HEK293 (cell line): ENCODE results near the gene ADSS1.
A peak's percentile ranks its signal among the peaks of the same experiment; 100 is the strongest.

Source experiments
- ATF2 ChIP-seq: fragments of 450-650 bp; formaldehyde crosslinking; IDR thresholded peaks from 2 replicates; pipeline ENCODE4 v1.5.1; 2016; ENCODE audit warnings: missing biosample characterization, missing genetic modification characterization, low read depth
- CTCF ChIP-seq: fragments of 450-650 bp; formaldehyde crosslinking; IDR thresholded peaks from 2 replicates; pipeline ENCODE4 v1.5.1; 2016; ENCODE audit warnings: missing biosample characterization, missing genetic modification characterization
- EGR2 ChIP-seq: fragments of 450-650 bp; formaldehyde crosslinking; IDR thresholded peaks from 2 replicates; pipeline ENCODE4 v1.5.1; 2016; ENCODE audit warnings: low read depth, missing biosample characterization, missing genetic modification characterization
- GLIS2 ChIP-seq: fragments of 450-650 bp; formaldehyde crosslinking; IDR thresholded peaks from 2 replicates; pipeline ENCODE4 v1.5.1; 2016; ENCODE audit warnings: missing biosample characterization, missing genetic modification characterization
- INSM2 ChIP-seq: fragments of 450-650 bp; formaldehyde crosslinking; IDR thresholded peaks from 2 replicates; pipeline ENCODE4 v1.5.1; 2016; ENCODE audit warnings: missing biosample characterization, missing genetic modification characterization
- KLF1 ChIP-seq: fragments of 450-650 bp; formaldehyde crosslinking; IDR thresholded peaks from 2 replicates; pipeline ENCODE4 v1.5.1; 2016; ENCODE audit warnings: missing biosample characterization, missing genetic modification characterization
- PATZ1 ChIP-seq: fragments of 450-650 bp; formaldehyde crosslinking; IDR thresholded peaks from 2 replicates; pipeline ENCODE4 v1.5.1; 2016; ENCODE audit warnings: missing biosample characterization, missing genetic modification characterization
- SETDB1 ChIP-seq: IDR thresholded peaks from one replicate; pipeline ENCODE4 v1.6.1; 2017; ENCODE audit warnings: mild to moderate bottlenecking, low read length, moderate library complexity, mixed read lengths; ENCODE audit not compliant: insufficient read length
- TCF7L2 ChIP-seq: IDR thresholded peaks from 2 replicates; pipeline ENCODE4 v1.6.1; 2011; ENCODE audit warnings: low read depth, mild to moderate bottlenecking, inconsistent platforms, low read length, moderate library complexity, borderline replicate concordance
- WT1 ChIP-seq: fragments of 450-650 bp; formaldehyde crosslinking; IDR thresholded peaks from 2 replicates; pipeline ENCODE4 v1.5.1; 2016; ENCODE audit warnings: missing biosample characterization, missing genetic modification characterization
- ZBTB1 ChIP-seq: fragments of 450-650 bp; formaldehyde crosslinking; IDR thresholded peaks from 2 replicates; pipeline ENCODE4 v1.5.1; 2016; ENCODE audit warnings: missing biosample characterization, missing genetic modification characterization
- ZBTB10 ChIP-seq: fragments of 450-650 bp; formaldehyde crosslinking; IDR thresholded peaks from 2 replicates; pipeline ENCODE4 v1.5.1; 2016; ENCODE audit warnings: missing biosample characterization, missing genetic modification characterization
- ZNF10 ChIP-seq: fragments of 450-650 bp; formaldehyde crosslinking; IDR thresholded peaks from 2 replicates; pipeline ENCODE4 v1.5.1; 2017; ENCODE audit warnings: missing biosample characterization, missing genetic modification characterization
- ZNF112 ChIP-seq: fragments of 450-650 bp; formaldehyde crosslinking; IDR thresholded peaks from 2 replicates; pipeline ENCODE4 v1.5.0; 2017; ENCODE audit warnings: missing biosample characterization, missing genetic modification characterization
- ZNF16 ChIP-seq: fragments of 450-650 bp; formaldehyde crosslinking; IDR thresholded peaks from 2 replicates; pipeline ENCODE4 v1.5.1; 2016; ENCODE audit warnings: low read depth, missing biosample characterization, missing genetic modification characterization
- ZNF175 ChIP-seq: fragments of 450-650 bp; formaldehyde crosslinking; IDR thresholded peaks from 2 replicates; pipeline ENCODE4 v1.5.1; 2016; ENCODE audit warnings: missing biosample characterization, missing genetic modification characterization
- ZNF18 ChIP-seq: fragments of 450-650 bp; formaldehyde crosslinking; IDR thresholded peaks from 2 replicates; pipeline ENCODE4 v1.5.1; 2016; ENCODE audit warnings: missing biosample characterization, missing genetic modification characterization
- ZNF266 ChIP-seq: fragments of 450-650 bp; formaldehyde crosslinking; IDR thresholded peaks from 2 replicates; pipeline ENCODE4 v1.5.1; 2016; ENCODE audit warnings: missing biosample characterization, missing genetic modification characterization, low read depth
- ZNF398 ChIP-seq: fragments of 450-650 bp; formaldehyde crosslinking; IDR thresholded peaks from 2 replicates; pipeline ENCODE4 v1.5.1; 2017; ENCODE audit warnings: missing biosample characterization, missing genetic modification characterization
- ZNF548 ChIP-seq: fragments of 450-650 bp; formaldehyde crosslinking; IDR thresholded peaks from 2 replicates; pipeline ENCODE4 v1.5.1; 2016; ENCODE audit warnings: missing biosample characterization, missing genetic modification characterization
- ZNF555 ChIP-seq: fragments of 450-650 bp; formaldehyde crosslinking; conservative IDR thresholded peaks from 2 replicates; pipeline ENCODE4 v1.5.1; 2017; ENCODE audit warnings: missing biosample characterization, mild to moderate bottlenecking, missing genetic modification characterization, inconsistent platforms
- ZNF558 ChIP-seq: fragments of 450-650 bp; formaldehyde crosslinking; IDR thresholded peaks from 2 replicates; pipeline ENCODE4 v1.5.1; 2016; ENCODE audit warnings: missing biosample characterization, missing genetic modification characterization
- ZNF624 ChIP-seq: fragments of 450-650 bp; formaldehyde crosslinking; IDR thresholded peaks from 2 replicates; pipeline ENCODE4 v1.5.1; 2017; ENCODE audit warnings: missing biosample characterization, missing genetic modification characterization
- ZNF658 ChIP-seq: fragments of 450-650 bp; formaldehyde crosslinking; IDR thresholded peaks from 2 replicates; pipeline ENCODE4; 2016; ENCODE audit warnings: missing biosample characterization, missing genetic modification characterization
- ZNF660 ChIP-seq: fragments of 450-650 bp; IDR thresholded peaks from 2 replicates; pipeline ENCODE4 v1.5.1; 2018; ENCODE audit warnings: missing biosample characterization, mild to moderate bottlenecking, missing genetic modification characterization
- ZNF664 ChIP-seq: fragments of 450-650 bp; formaldehyde crosslinking; IDR thresholded peaks from 2 replicates; pipeline ENCODE4 v1.5.1; 2016; ENCODE audit warnings: missing biosample characterization, missing genetic modification characterization
- ZNF777 ChIP-seq: fragments of 450-650 bp; formaldehyde crosslinking; IDR thresholded peaks from 2 replicates; pipeline ENCODE4 v1.5.1; 2017; ENCODE audit warnings: missing biosample characterization, missing genetic modification characterization, borderline replicate concordance
- ZXDB ChIP-seq: fragments of 450-650 bp; formaldehyde crosslinking; IDR thresholded peaks from 2 replicates; pipeline ENCODE4 v1.5.1; 2016; ENCODE audit warnings: missing biosample characterization, missing genetic modification characterization

ADSS1 gene

GRCh38 chr14:104724407-104724980 is 465 bp downstream of the ADSS1 start (continued):
- TF ChIP-seq ZNF18 (no peak), ZNF16 (no peak), ZNF624 (tag by site-specific recombination) (no peak), ZNF266 (tag by site-specific recombination) (no peak), ZNF658 (tag by site-specific recombination) (no peak), TCF7L2 (no peak), ATF2 (tag by site-specific recombination) (no peak), ZNF558 (no peak), ZNF175 (no peak), ZNF660 (no peak), KLF1 (tag by site-specific recombination) (peak; percentile 26; the same call in 1 of the 2 replicates), GLIS2 (tag by site-specific recombination) (peak; percentile 92), CTCF (tag by site-specific recombination) (no peak), ZBTB10 (tag by site-specific recombination) (0 out of 2 replicates have a peak, but pooled peaks have one; percentile 24), EGR2 (tag by site-specific recombination) (peak; percentile 98), ZNF112 (tag by site-specific recombination) (no peak), ZNF664 (tag by site-specific recombination) (no peak), ZNF548 (tag by site-specific recombination) (no peak), PATZ1 (tag by site-specific recombination) (peak; percentile 47), ZNF398 (tag by site-specific recombination) (peak; percentile 55; the same call in 1 of the 2 replicates), ZBTB1 (tag by site-specific recombination) (no peak), ZNF555 (tag by site-specific recombination) (no peak), INSM2 (tag by site-specific recombination) (no peak), ZXDB (no peak), SETDB1 (no peak), ZNF777 (no peak), ZNF10 (tag by site-specific recombination) (no peak), WT1 (no peak)
